DMS114 treated with DMSO at 0.1 percent for 48 hours (cell line): ENCODE measurements around the gene BACH2.
"Not testable (repeated sequence)": the region's sequence is repeated elsewhere in the genome, so short reads cannot be mapped to it uniquely, and the experiment has no call there.

Experiments used
- DNase-seq: peaks from one replicate; lab custom pipeline; 2025; ENCODE audit not compliant: unreplicated experiment; lab: John Stamatoyannopoulos, UW

BACH2 gene

GRCh38 chr6:90127595-90127994 lies 169.0 kb downstream of the BACH2 start:
- DNase-seq = no peak

GRCh38 chr6:90126839-90127238 lies 169.8 kb downstream of the BACH2 start:
- DNase-seq = no peak

GRCh38 chr6:90126181-90126580 lies 170.5 kb downstream of the BACH2 start:
- no peak for DNase-seq

GRCh38 chr6:90124874-90125510 lies 171.7 kb downstream of the BACH2 start:
- DNase-seq = no peak

- DNase-seq = no peak
These were observed 172.8 kb downstream of the BACH2 start for GRCh38 chr6:90123831-90124230.

GRCh38 chr6:90121982-90122381 lies 174.7 kb downstream of the BACH2 start:
- DNase-seq = no peak

GRCh38 chr6:90120327-90120726 lies 176.3 kb downstream of the BACH2 start:
- no peak for DNase-seq

GRCh38 chr6:90119618-90120017 lies 177.0 kb downstream of the BACH2 start:
- DNase-seq = no peak

- DNase-seq = no peak
These were observed 178.1 kb downstream of the BACH2 start for GRCh38 chr6:90118581-90118980.

GRCh38 chr6:90118069-90118468 lies 178.6 kb downstream of the BACH2 start:
- DNase-seq = no peak

GRCh38 chr6:90116126-90116525 lies 180.5 kb downstream of the BACH2 start:
- not testable (repeated sequence) for DNase-seq

GRCh38 chr6:90113389-90113788 lies 183.3 kb downstream of the BACH2 start:
- DNase-seq = no peak

GRCh38 chr6:90111387-90111786 lies 185.3 kb downstream of the BACH2 start:
- no peak for DNase-seq

GRCh38 chr6:90110971-90111370 lies 185.7 kb downstream of the BACH2 start:
- no peak for DNase-seq

- DNase-seq = no peak
These were observed 187.5 kb downstream of the BACH2 start for GRCh38 chr6:90109141-90109540.

- no peak for DNase-seq
These were observed 188.8 kb downstream of the BACH2 start for GRCh38 chr6:90107771-90108282.

- DNase-seq = no peak
These were observed 189.3 kb downstream of the BACH2 start for GRCh38 chr6:90107371-90107770.

GRCh38 chr6:90106449-90106848 lies 190.2 kb downstream of the BACH2 start:
- DNase-seq = no peak

- DNase-seq = no peak
These were observed 191.0 kb downstream of the BACH2 start for GRCh38 chr6:90105506-90106170.

GRCh38 chr6:90103056-90103800 lies 193.4 kb downstream of the BACH2 start:
- DNase-seq = no peak

- DNase-seq = no peak
These were observed 195.2 kb downstream of the BACH2 start for GRCh38 chr6:90101403-90101802.
